Transverse colon (tissue), 4 donors: ENCODE data around the gene CD37. TPM values are rescaled to one million over a fixed set of nuclear protein-coding genes. Genes with fewer than 3 reads are reported as not detected.

Experiments
- DNase-seq: peaks from one replicate; pipeline ENCODE4 v3.0.0-alpha.2; 2019
- H3K27ac ChIP-seq, 4 donors: fragments of 200-600 bp; sonication (generic); 2 replicates each; pipeline ENCODE4 v1.5.1; 2016 to 2018; ENCODE audit warnings: inconsistent platforms in 4 of 4
- H3K27me3 ChIP-seq: fragments of 200-600 bp; sonication (generic); 2 replicates; pipeline ENCODE4 v1.5.1; 2017; ENCODE audit warnings: inconsistent platforms
- H3K36me3 ChIP-seq, 4 donors: fragments of 200-600 bp; sonication (generic); 2 replicates each; pipeline ENCODE4 v1.5.1; 2017 to 2019; ENCODE audit warnings: inconsistent platforms in 4 of 4
- H3K4me1 ChIP-seq, 4 donors: fragments of 200-600 bp; sonication (generic); 2 replicates each; pipeline ENCODE4 v1.5.1; 2017 to 2020; ENCODE audit warnings: inconsistent platforms in 4 of 4
- H3K4me3 ChIP-seq, 4 donors: fragments of 200-600 bp; sonication (generic); 1 replicate in 1 of 4; 2 replicates in 3 of 4; pipeline versions ENCODE4 v1.5.1 to v1.6.1; 2017 to 2019; ENCODE audit warnings: inconsistent platforms in 4 of 4
- H3K9me3 ChIP-seq, 2 donors: fragments of 200-600 bp; sonication (generic); 2 replicates each; pipeline ENCODE4 v1.5.1; 2017 to 2019; ENCODE audit warnings: inconsistent platforms in 2 of 2
- CTCF ChIP-seq, 5 experiments: fragments of 200-600 bp in 3 of 5; fragments of 450-650 bp in 2 of 5; sonication (generic) in 3 of 5; IDR thresholded peaks; 1 replicate in 2 of 5; 2 replicates in 3 of 5; pipeline ENCODE4 v1.5.1; 2016 to 2017; ENCODE audit warnings: antibody characterized with exemption in 5 of 5, inconsistent platforms in 3 of 5, mild to moderate bottlenecking in 2 of 5, moderate library complexity in 1 of 5
- EP300 ChIP-seq: sonication (generic); formaldehyde crosslinking; IDR thresholded peaks from one replicate; pipeline ENCODE4 v1.6.1; 2017; ENCODE audit warnings: antibody characterized with exemption, low read depth
- POLR2A ChIP-seq: fragments of 450-650 bp; IDR thresholded peaks from one replicate; pipeline ENCODE4 v1.6.1; 2016; ENCODE audit warnings: antibody characterized with exemption, mild to moderate bottlenecking, moderate library complexity
- POLR2AphosphoS5 ChIP-seq, 3 donors: sonication (generic); formaldehyde crosslinking; IDR thresholded peaks; one replicate each; pipeline ENCODE4 v1.6.1; 2016; ENCODE audit warnings: antibody characterized with exemption in 3 of 3
- WGBS, 2 donors: methylation state at CpG; one replicate each; pipeline ENCODE4 v1.1.5; 2018; ENCODE audit warnings: low coverage in 1 of 2; 5-methylcytosine and 5-hydroxymethylcytosine counted together
- in situ Hi-C, 4 donors: fragments of 200-750 bp; cut with MboI; loops; one replicate each; pipeline versions ENCODE4 v1.15.0 to v1.15.1; 2017; ENCODE audit warnings: low sequenced_read_pairs in 3 of 4, low pct_ligation_motif_present in 1 of 4, low pct_unique_long_range_greater_than_20kb in 1 of 4
- intact Hi-C: fragments of 100-400 bp; cut with DNase I; formaldehyde crosslinking; loops from one replicate; pipeline ENCODE4 v1.15.1; 2023; ENCODE audit warnings: low total_unique reads
- total RNA-seq, 4 donors: library from RNA; depleted of rRNA; stranded (reverse); fragments of >200 nt; gene quantifications; one replicate each; pipeline ENCODE4 v1.1.0, GENCODE V29; 2016

CD37 gene
- total RNA-seq, 4 donors from 2014 or later, result 8.5 to 24.0 (median 13.3) TPM

GRCh38 chr19:49337267-49338022 is 2.2 kb downstream of the CD37 start:
- H3K27me3 ChIP-seq, result no peaks in the 10 kb centered on the region
- DNase-seq, result no peak
- H3K4me1 ChIP-seq, result peaks cover 7 to 41% (median 24%) of the 10 kb centered on the region in 4 donors
- in situ Hi-C loops, result no loop called here
- no peaks in the 10 kb centered on the region for H3K36me3 ChIP-seq
- no peak overlapping the region for H3K4me3 ChIP-seq
- 68 to 82% methylated on average over 7 to 19 of the region's 19 CpGs for WGBS, 2 donors
- no peak overlapping the region for H3K27ac ChIP-seq
- no peak for TF ChIP-seq POLR2AphosphoS5 (IDR thresholded peaks at IDR 0.05)
- TF ChIP-seq CTCF (IDR thresholded peaks at IDR 0.05), result no peak
- TF ChIP-seq EP300, result no peak
- TF ChIP-seq POLR2A, result no peak
- no peaks in the 10 kb centered on the region for H3K9me3 ChIP-seq
- intact Hi-C loops, result no loop called here

GRCh38 chr19:49338023-49338677 is 2.9 kb downstream of the CD37 start:
- in situ Hi-C loops, result no loop called here
- TF ChIP-seq POLR2A, result no peak
- TF ChIP-seq CTCF (IDR thresholded peaks at IDR 0.05), result no peak
- TF ChIP-seq POLR2AphosphoS5 (IDR thresholded peaks at IDR 0.05), result no peak
- no peak for TF ChIP-seq EP300
- Histone ChIP-seq H3K4me3 (peak overlapping the region in 1 of 4 donors; percentile 43), H3K27ac (peak overlapping the region in 1 of 4 donors; percentile 90), H3K27me3 (no peaks in the 10 kb centered on the region), H3K36me3 (no peaks in the 10 kb centered on the region), H3K9me3 (no peaks in the 10 kb centered on the region), H3K4me1 (peaks cover 7 to 41% (median 24%) of the 10 kb centered on the region in 4 donors)
- WGBS, 2 donors, result 40 to 45% methylated on average over 5 to 34 of the region's 34 CpGs
- DNase-seq, result no peak
- intact Hi-C loops, result no loop called here

GRCh38 chr19:49338691-49339300 is 3.6 kb downstream of the CD37 start:
- H3K27me3 ChIP-seq, result no peaks in the 10 kb centered on the region
- 29 to 40% methylated on average over 2 to 30 of the region's 30 CpGs for WGBS, 2 donors
- H3K4me1 ChIP-seq, result peaks cover 7 to 41% (median 24%) of the 10 kb centered on the region in 4 donors
- intact Hi-C loops, result no loop called here
- peak overlapping the region; percentile 72 to 90 (median 81) for H3K27ac ChIP-seq
- peak overlapping the region in 3 of 4 donors; percentile 4 to 43 (median 29) for H3K4me3 ChIP-seq
- H3K9me3 ChIP-seq, result no peaks in the 10 kb centered on the region
- H3K36me3 ChIP-seq, result no peaks in the 10 kb centered on the region
- DNase-seq, result peak; percentile 90
- in situ Hi-C loops, result no loop called here
- TF ChIP-seq CTCF (IDR thresholded peaks at IDR 0.05) (no peak), POLR2A (no peak), EP300 (no peak), POLR2AphosphoS5 (IDR thresholded peaks at IDR 0.05) (no peak)
